Esophagus (tissue), 2 donors: ENCODE data around the gene MRPS21. TPM values are rescaled to one million over a fixed set of nuclear protein-coding genes. Genes with fewer than 3 reads are reported as not detected.

Experiments used
- H3K27ac ChIP-seq, 2 donors: one replicate each; pipeline ENCODE4 v1.5.1; 2013; ENCODE audit warnings: low read depth in 2 of 2, mild to moderate bottlenecking in 2 of 2, inconsistent platforms in 1 of 2, low read length in 1 of 2, moderate library complexity in 1 of 2
- H3K27me3 ChIP-seq, 2 donors: one replicate each; pipeline ENCODE4 v1.6.1; 2013; ENCODE audit warnings: low read length in 2 of 2, control low read depth in 1 of 2, mild to moderate bottlenecking in 1 of 2; ENCODE audit not compliant: insufficient read depth in 2 of 2, control insufficient read depth in 1 of 2
- H3K36me3 ChIP-seq, 2 donors: one replicate each; pipeline ENCODE4 v1.6.1; 2013; ENCODE audit warnings: low read length in 1 of 2; ENCODE audit not compliant: control insufficient read depth in 2 of 2, insufficient read depth in 2 of 2
- H3K4me1 ChIP-seq, 2 donors: one replicate each; pipeline ENCODE4 v1.6.1; 2013; ENCODE audit warnings: low read length in 1 of 2; ENCODE audit not compliant: control insufficient read depth in 2 of 2, insufficient read depth in 2 of 2
- H3K4me3 ChIP-seq, 2 donors: one replicate each; pipeline ENCODE4 v1.5.1; 2013; ENCODE audit warnings: low read length in 2 of 2, mild to moderate bottlenecking in 2 of 2, low read depth in 1 of 2, moderate library complexity in 1 of 2
- H3K9me3 ChIP-seq, 2 donors: one replicate each; pipeline ENCODE4 v1.6.1; 2013; ENCODE audit warnings: mild to moderate bottlenecking in 2 of 2, low read depth in 1 of 2, low read length in 1 of 2, moderate library complexity in 1 of 2; ENCODE audit not compliant: control insufficient read depth in 2 of 2, insufficient read depth in 1 of 2
- WGBS, 2 donors: extraction: QIAGEN DNeasy Blood & Tissue Kit; methylation state at CpG; one replicate each; pipeline ENCODE4 v1.1.7; 2013; 5-methylcytosine and 5-hydroxymethylcytosine counted together
- polyA plus RNA-seq, 2 donors: library from polyadenylated mRNA; stranded (reverse); fragments of 200-250 nt; gene quantifications; one replicate each; pipeline ENCODE4 v1.2.3, GENCODE V29; 2013
- donor health status: healthy with polysubstance abuse.
- donor health status: Bipolar disorder and iron deficiency.

MRPS21 gene
- polyA plus RNA-seq, 2 donors = 80.0 to 122 TPM

- Histone ChIP-seq H3K27ac (peak overlapping the region; percentile 88 to 96), H3K4me3 (peak overlapping the region; percentile 46 to 56), H3K27me3 (no peaks in the 10 kb centered on the region), H3K9me3 (no peaks in the 10 kb centered on the region), H3K4me1 (peaks cover 0 to 5% of the 10 kb centered on the region in 2 donors), H3K36me3 (peaks cover 0 to 3% of the 10 kb centered on the region in 2 donors)
- WGBS, 2 donors = 1 to 3% methylated on average over 15 of the region's 15 CpGs
These were observed 12.4 kb upstream of the MRPS21 start for GRCh38 chr1:150281221-150281757.

GRCh38 chr1:150281758-150282557 lies 11.7 kb upstream of the MRPS21 start, which contains the start of gene CIART:
CIART (plus strand) TSS chr1:150282554; CDS start chr1:150283268, 714 bp downstream.
- Histone ChIP-seq H3K27ac (peak within 1 kb of the TSS; percentile 88 to 96), H3K9me3 (no peaks in the 10 kb centered on the region), H3K4me1 (peaks cover 0 to 5% of the 10 kb centered on the region in 2 donors), H3K27me3 (no peaks in the 10 kb centered on the region), H3K36me3 (peaks cover 0 to 7% of the 10 kb centered on the region in 2 donors), H3K4me3 (peak within 1 kb of the TSS; percentile 55 to 56)
- WGBS, 2 donors = 0 to 1% methylated on average over 46 of the region's 46 CpGs

- Histone ChIP-seq H3K4me1 (peaks cover 0 to 5% of the 10 kb centered on the region in 2 donors), H3K27ac (peak overlapping the region; percentile 72 to 91), H3K27me3 (no peaks in the 10 kb centered on the region), H3K9me3 (no peaks in the 10 kb centered on the region), H3K4me3 (peak overlapping the region; percentile 55 to 56), H3K36me3 (peaks cover 0 to 7% of the 10 kb centered on the region in 2 donors)
- WGBS, 2 donors = 10 to 12% methylated on average over 21 of the region's 21 CpGs
These were observed 11.1 kb upstream of the MRPS21 start for GRCh38 chr1:150282558-150282958.

GRCh38 chr1:150283260-150283659 lies 10.4 kb upstream of the MRPS21 start:
- Histone ChIP-seq H3K27ac (no peak overlapping the region), H3K36me3 (peaks cover 0 to 7% of the 10 kb centered on the region in 2 donors), H3K27me3 (no peaks in the 10 kb centered on the region), H3K9me3 (no peaks in the 10 kb centered on the region), H3K4me3 (peak overlapping the region in 1 of 2 donors; percentile 56), H3K4me1 (peaks cover 0 to 5% of the 10 kb centered on the region in 2 donors)
- WGBS, 2 donors = 82 to 85% methylated on average over 12 of the region's 12 CpGs

GRCh38 chr1:150288382-150288781 lies 5.3 kb upstream of the MRPS21 start:
- H3K27ac ChIP-seq = no peak overlapping the region
- no peak overlapping the region for H3K4me3 ChIP-seq
- H3K36me3 ChIP-seq = peaks cover 0 to 5% of the 10 kb centered on the region in 2 donors
- no peaks in the 10 kb centered on the region for H3K27me3 ChIP-seq
- no peaks in the 10 kb centered on the region for H3K4me1 ChIP-seq
- H3K9me3 ChIP-seq = no peaks in the 10 kb centered on the region
- 90 to 93% methylated on average over 1 of the region's 1 CpG for WGBS, 2 donors

DNA sequence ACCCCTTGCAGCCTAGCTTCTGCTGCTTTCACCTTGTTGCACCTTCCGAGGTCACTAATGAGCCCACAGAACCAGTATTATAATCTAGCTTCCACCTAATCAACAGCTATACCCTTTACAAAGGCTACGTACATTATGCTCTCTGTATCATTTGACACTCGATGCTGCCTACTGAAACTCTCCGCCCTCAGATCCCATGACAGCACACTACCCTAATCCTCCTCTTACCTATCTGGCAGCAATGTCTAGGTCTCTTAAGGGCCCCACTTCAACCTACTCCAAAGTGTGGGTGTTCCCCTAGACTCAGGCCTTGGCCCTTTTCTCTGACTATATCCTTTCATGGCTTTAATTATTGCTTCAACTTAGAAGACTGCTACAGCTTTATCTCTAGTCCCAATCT lies 4.8 kb upstream of the MRPS21 start:
- Histone ChIP-seq H3K27me3 (no peaks in the 10 kb centered on the region), H3K27ac (no peak overlapping the region), H3K36me3 (peaks cover 0 to 5% of the 10 kb centered on the region in 2 donors), H3K9me3 (no peaks in the 10 kb centered on the region), H3K4me1 (no peaks in the 10 kb centered on the region), H3K4me3 (no peak overlapping the region)
- WGBS, 2 donors = 87 to 94% methylated on average over 4 of the region's 4 CpGs

GRCh38 chr1:150295476-150295875 lies 1.8 kb downstream of the MRPS21 start:
- WGBS, 2 donors = 95 to 97% methylated on average over 2 of the region's 2 CpGs
- no peak overlapping the region for H3K4me3 ChIP-seq
- no peaks in the 10 kb centered on the region for H3K27me3 ChIP-seq
- no peaks in the 10 kb centered on the region for H3K36me3 ChIP-seq
- no peaks in the 10 kb centered on the region for H3K9me3 ChIP-seq
- H3K27ac ChIP-seq = no peak overlapping the region
- no peaks in the 10 kb centered on the region for H3K4me1 ChIP-seq

DNA sequence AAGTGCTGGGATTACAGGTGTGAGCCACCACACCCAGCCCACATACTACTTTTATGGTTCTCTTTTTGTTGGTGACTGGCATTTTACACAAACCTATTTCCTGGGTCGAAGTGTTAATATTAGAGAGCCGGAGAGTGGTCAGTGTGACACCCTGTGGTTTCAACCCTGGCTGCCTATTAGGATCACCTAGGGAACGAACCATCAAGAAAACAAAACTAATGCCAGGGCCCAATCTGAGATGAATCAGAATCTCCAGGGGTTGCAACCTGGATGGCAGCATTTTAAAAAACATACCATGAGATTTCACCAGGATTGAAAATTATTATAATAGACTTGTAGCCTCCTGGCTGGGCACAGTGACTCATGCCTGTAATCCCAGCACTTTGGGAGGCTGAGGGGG lies 6.1 kb downstream of the MRPS21 start:
- Histone ChIP-seq H3K4me3 (no peak overlapping the region), H3K9me3 (no peaks in the 10 kb centered on the region), H3K27ac (no peak overlapping the region), H3K4me1 (no peaks in the 10 kb centered on the region), H3K27me3 (no peaks in the 10 kb centered on the region), H3K36me3 (peaks cover 5% of the 10 kb centered on the region in 2 donors)
- WGBS, 2 donors = 95 to 97% methylated on average over 3 of the region's 3 CpGs

DNA sequence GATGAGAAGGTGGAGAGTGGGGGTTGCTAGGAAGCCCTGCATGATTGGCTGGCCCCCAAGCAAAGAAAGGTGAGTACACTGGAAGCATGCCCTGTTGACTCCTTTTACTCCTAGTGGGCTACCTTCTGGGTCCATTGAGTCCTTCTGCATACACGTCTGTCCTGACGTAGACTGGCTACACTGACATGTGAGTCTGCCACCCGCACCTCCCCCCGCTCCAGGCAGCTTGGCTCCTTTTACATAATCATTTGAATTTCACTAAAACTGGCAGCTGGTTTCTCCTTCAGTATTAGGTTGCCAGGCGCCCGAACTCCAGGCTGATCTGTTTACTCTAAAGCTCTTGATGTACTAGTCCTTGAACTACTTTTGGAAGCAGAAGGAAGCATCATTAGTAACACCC lies 8.7 kb downstream of the MRPS21 start:
- H3K4me3 ChIP-seq = no peak overlapping the region
- H3K9me3 ChIP-seq = no peaks in the 10 kb centered on the region
- peaks cover 5% of the 10 kb centered on the region in 2 donors for H3K36me3 ChIP-seq
- WGBS, 2 donors = 83 to 85% methylated on average over 6 of the region's 6 CpGs
- no peaks in the 10 kb centered on the region for H3K4me1 ChIP-seq
- H3K27me3 ChIP-seq = no peaks in the 10 kb centered on the region
- H3K27ac ChIP-seq = peak overlapping the region in 1 of 2 donors; percentile 44
